ENCODE measurements around the gene CLIC1. TPM values are rescaled to one million over a fixed set of nuclear protein-coding genes. Genes with fewer than 3 reads are reported as not detected.

The CLIC1 gene
- total RNA-seq, 1 donor from 2014 or later = 234 TPM

- no peaks in the 10 kb centered on the region for H3K27me3 ChIP-seq
- peaks cover 52% of the 10 kb centered on the region for H3K4me1 Mint-ChIP-seq
- no peak overlapping the region for H3K4me3 ChIP-seq
- H3K4me2 ChIP-seq = no peak overlapping the region
- H3K9me3 Mint-ChIP-seq = no peaks in the 10 kb centered on the region
- H3K79me2 ChIP-seq (ENCODE audit: low read depth) = peaks cover 54% of the 10 kb centered on the region
- H3K27ac ChIP-seq = no peak overlapping the region
- H3K36me3 ChIP-seq = peaks cover 5% of the 10 kb centered on the region
- H3K4me1 ChIP-seq = peaks cover 17% of the 10 kb centered on the region
- H4K20me1 ChIP-seq (ENCODE audit: low read depth) = peaks cover 39% of the 10 kb centered on the region
- no peak overlapping the region for H3K9ac ChIP-seq
- H3K9me3 ChIP-seq (ENCODE audit: low read depth) = no peaks in the 10 kb centered on the region
- DNase-seq (ENCODE audit: low spot score) = no peak
- H3F3A ChIP-seq (ENCODE audit: low read depth) = peaks cover 63% of the 10 kb centered on the region
- peak overlapping the region; percentile 41 for H3K4me3 Mint-ChIP-seq
- peaks cover 5% of the 10 kb centered on the region for H3K27me3 Mint-ChIP-seq (ENCODE audit: insufficient read depth, low read depth)
- TF ChIP-seq EZH2phosphoT487 (IDR thresholded peaks at IDR 0.05) = no peak
- TF ChIP-seq EZH2 (IDR thresholded peaks at IDR 0.05) = no peak
- TF ChIP-seq CTCF (IDR thresholded peaks at IDR 0.05) = no peak
- H2AFZ ChIP-seq (replicated peaks) = no peak overlapping the region
- H3K36me3 Mint-ChIP-seq = peaks cover 34% of the 10 kb centered on the region
- no peak overlapping the region for H3K27ac Mint-ChIP-seq
These were observed 4.3 kb downstream of the CLIC1 start for GRCh38 chr6:31732029-31732428.

- no peak overlapping the region for H3K9ac ChIP-seq
- peaks cover 39% of the 10 kb centered on the region for H4K20me1 ChIP-seq (ENCODE audit: low read depth)
- peaks cover 5% of the 10 kb centered on the region for H3K36me3 ChIP-seq
- Mint-ChIP-seq H3K9me3 (no peaks in the 10 kb centered on the region), H3K27me3 (ENCODE audit: insufficient read depth, low read depth) (peaks cover 6% of the 10 kb centered on the region), H3K4me1 (peaks cover 49% of the 10 kb centered on the region), H3K36me3 (peaks cover 48% of the 10 kb centered on the region), H3K4me3 (peak overlapping the region; percentile 99), H3K27ac (peak overlapping the region; percentile 10)
- no peak overlapping the region for H2AFZ ChIP-seq (replicated peaks)
- H3F3A ChIP-seq (ENCODE audit: low read depth) = peaks cover 56% of the 10 kb centered on the region
- H3K4me2 ChIP-seq = peak overlapping the region; percentile 68
- peak overlapping the region; percentile 99 for H3K4me3 ChIP-seq
- no peaks in the 10 kb centered on the region for H3K27me3 ChIP-seq
- no peaks in the 10 kb centered on the region for H3K9me3 ChIP-seq (ENCODE audit: low read depth)
- H3K4me1 ChIP-seq = peaks cover 11% of the 10 kb centered on the region
- peaks cover 40% of the 10 kb centered on the region for H3K79me2 ChIP-seq (ENCODE audit: low read depth)
- H3K27ac ChIP-seq = no peak overlapping the region
- peak; percentile 38 for DNase-seq (ENCODE audit: low spot score)
- TF ChIP-seq CTCF (IDR thresholded peaks at IDR 0.05) (no peak), EZH2phosphoT487 (IDR thresholded peaks at IDR 0.05) (no peak), EZH2 (IDR thresholded peaks at IDR 0.05) (no peak)
These were observed 5.7 kb downstream of the CLIC1 start for GRCh38 chr6:31730631-31731086.

- Histone ChIP-seq H3K4me1 (peaks cover 11% of the 10 kb centered on the region), H3K36me3 (peaks cover 5% of the 10 kb centered on the region), H3K4me2 (peak overlapping the region; percentile 86), H3K27me3 (no peaks in the 10 kb centered on the region), H3F3A (ENCODE audit: low read depth) (peaks cover 56% of the 10 kb centered on the region), H2AFZ (replicated peaks) (no peak overlapping the region), H3K79me2 (ENCODE audit: low read depth) (peaks cover 35% of the 10 kb centered on the region), H4K20me1 (ENCODE audit: low read depth) (peaks cover 39% of the 10 kb centered on the region), H3K4me3 (peak overlapping the region; percentile 99), H3K9ac (peak overlapping the region; percentile 48), H3K27ac (peak overlapping the region; percentile 59), H3K9me3 (ENCODE audit: low read depth) (no peaks in the 10 kb centered on the region)
- TF ChIP-seq CTCF (IDR thresholded peaks at IDR 0.05) (no peak), EZH2phosphoT487 (IDR thresholded peaks at IDR 0.05) (no peak), EZH2 (IDR thresholded peaks at IDR 0.05) (no peak)
- peaks cover 8% of the 10 kb centered on the region for H3K27me3 Mint-ChIP-seq (ENCODE audit: insufficient read depth, low read depth)
- H3K4me3 Mint-ChIP-seq = peak overlapping the region; percentile 99
- peak; percentile 98 for DNase-seq (ENCODE audit: low spot score)
- peaks cover 50% of the 10 kb centered on the region for H3K36me3 Mint-ChIP-seq
- H3K4me1 Mint-ChIP-seq = peaks cover 49% of the 10 kb centered on the region
- no peaks in the 10 kb centered on the region for H3K9me3 Mint-ChIP-seq
- H3K27ac Mint-ChIP-seq = peak overlapping the region; percentile 89
These were observed 6.2 kb downstream of the CLIC1 start for GRCh38 chr6:31729979-31730630.

All from neural progenitor cell (in vitro differentiated cells).